GM19240 (cell line): ENCODE measurements around the gene PDCD6IP.
"Not testable (repeated sequence)": the region's sequence is repeated elsewhere in the genome, so short reads cannot be mapped to it uniquely, and the experiment has no call there.

Experiments used
- DNase-seq: peaks from one replicate; pipeline ENCODE4 v3.0.0; 2011; ENCODE audit warnings: low spot score; ENCODE audit not compliant: insufficient read length

PDCD6IP gene

GRCh38 chr3:33798418-33799201 lies at the start of gene PDCD6IP:
PDCD6IP (plus strand) TSS chr3:33798630; CDS start chr3:33798729, 99 bp downstream.
- peak; percentile 67 for DNase-seq

DNA sequence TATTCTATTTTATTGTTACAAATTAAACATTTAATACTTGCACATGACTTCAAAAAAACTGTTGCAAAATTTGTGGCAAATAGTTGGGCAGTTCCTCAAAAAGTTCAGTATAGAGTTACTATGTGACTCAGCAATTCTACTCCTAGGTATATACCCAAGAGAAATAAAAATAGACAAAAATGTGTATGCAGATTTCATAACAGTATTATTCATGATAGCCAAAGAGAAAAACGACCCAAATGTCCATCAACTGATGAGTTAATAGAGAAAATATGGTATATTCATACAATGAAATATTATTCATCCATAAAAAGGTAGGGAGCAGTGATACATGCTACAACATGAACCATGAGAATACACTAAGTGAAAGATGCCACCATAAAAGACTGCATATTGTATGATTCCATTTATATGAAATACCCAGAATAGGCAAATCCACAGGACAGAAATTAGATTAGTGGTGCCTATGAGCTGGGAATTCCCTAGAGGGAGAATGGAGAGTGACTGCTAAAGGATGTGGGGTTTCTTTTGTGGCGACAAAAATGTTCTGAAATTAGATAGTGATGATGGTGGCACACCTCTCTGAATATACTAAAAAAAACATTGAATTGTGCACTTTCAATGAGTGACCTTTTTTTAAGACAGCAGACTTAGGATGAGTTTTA lies 48.8 kb upstream of the PDCD6IP start:
- no peak for DNase-seq

DNA sequence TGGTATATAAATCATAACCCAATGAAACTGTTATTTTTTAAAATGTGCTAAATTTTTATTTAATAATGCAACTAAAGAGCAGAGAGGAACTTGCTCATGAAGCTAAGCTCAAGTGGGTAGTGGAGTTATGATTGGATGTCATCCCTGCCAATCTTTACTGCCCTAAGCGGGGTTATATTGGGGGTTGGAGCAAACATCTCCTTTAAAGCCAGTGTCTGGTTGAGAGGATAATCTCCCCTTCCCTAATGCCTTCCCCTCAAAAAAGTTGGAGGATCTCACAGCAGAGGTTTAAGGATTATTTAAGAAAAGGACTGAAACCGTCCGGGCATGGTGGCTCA lies 48.2 kb upstream of the PDCD6IP start:
- no peak for DNase-seq

DNA sequence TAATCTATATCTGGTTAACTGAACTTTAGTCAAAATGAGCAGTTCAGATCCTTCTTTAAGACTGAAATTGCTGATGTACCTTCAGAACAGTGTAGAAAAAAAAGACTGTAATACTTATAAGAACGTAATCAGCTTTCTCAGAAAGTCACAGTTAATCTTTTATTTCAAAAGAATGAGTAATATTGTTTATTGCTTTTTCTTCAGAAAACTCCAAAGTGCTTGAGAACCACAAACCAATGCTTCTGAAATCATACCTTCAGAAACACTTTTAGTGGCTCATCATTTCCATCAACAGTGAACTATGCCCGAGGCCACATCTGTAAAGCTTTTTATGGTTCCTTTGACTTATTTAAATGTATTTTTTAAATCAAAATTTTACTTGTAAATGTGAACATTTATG lies 47.1 kb upstream of the PDCD6IP start:
- DNase-seq: no peak

- not testable (repeated sequence) for DNase-seq
Observed at GRCh38 chr3:33754391-33754790, 44.0 kb upstream of the PDCD6IP start.

DNA sequence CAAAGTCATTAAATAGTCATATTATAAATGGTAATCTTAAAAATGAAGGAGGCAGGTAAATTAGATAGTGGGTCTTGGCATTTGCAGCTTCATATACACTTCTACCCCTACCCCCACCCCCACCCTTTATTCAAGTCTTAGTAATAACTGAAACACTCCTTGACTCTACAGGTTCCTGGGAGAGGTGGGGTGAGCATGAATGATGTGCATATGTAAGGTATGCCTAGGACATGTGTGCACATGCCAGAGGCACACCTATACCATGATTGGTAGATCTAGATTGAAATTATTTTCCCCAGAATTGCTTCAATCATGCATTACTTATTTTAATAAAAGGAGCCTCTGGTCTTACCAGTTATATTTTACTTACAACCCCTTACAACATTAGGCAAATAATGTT lies 40.1 kb upstream of the PDCD6IP start:
- no peak for DNase-seq

DNA sequence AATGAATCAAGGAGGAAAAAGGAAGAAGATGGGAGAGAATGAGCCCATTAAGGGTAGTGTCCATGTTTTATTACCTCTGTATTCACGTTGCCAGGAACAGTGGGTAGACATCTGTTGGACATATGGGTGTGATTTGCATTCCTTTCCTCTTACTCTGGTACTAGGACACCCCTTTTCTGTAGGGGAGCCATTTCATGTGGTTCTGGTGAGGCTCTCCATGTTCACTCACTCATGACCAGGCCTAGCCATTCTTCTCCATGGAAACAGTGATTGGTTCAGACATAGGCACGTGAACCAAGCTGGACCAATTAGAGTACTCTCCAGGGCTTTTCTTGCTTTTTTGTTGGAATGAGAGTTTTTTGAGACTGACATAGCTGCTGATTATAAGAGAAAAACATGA lies 39.6 kb upstream of the PDCD6IP start:
- DNase-seq: no peak

DNA sequence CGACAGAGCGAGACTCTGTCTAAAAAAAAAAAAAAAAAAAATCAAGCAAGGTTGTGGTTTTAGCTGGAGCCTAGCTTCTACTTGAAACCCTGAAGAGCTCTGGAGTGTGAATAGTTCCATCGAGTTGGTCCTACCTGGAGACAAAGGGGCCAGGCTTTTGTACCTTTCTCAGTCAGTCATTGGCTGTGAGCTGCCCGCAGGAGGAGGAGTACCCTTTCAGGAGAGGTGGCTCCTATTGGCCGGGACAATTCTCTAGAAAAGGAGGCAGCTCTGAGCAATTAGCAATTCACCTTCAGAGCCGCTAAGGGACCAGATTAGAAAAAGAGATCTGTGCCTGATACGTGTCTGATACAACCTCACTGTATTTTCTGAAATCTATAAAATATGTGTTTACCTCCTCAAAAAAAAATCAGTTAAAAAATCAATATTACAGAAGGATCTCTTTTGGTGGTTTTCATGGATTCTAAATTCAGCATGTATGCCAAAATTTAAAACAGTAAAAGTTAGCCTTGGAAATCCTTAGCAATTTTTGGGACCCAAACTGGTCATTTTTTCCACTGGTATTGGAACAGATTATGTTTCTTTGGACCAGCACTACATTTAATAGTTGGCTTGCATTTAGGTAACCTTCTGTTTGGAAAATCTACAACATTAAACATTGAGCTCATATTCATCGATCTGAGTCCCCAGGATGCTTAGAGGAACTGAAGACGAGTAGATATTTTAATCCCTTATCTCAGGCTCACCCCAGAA lies 29.7 kb upstream of the PDCD6IP start:
- DNase-seq: no peak

DNA sequence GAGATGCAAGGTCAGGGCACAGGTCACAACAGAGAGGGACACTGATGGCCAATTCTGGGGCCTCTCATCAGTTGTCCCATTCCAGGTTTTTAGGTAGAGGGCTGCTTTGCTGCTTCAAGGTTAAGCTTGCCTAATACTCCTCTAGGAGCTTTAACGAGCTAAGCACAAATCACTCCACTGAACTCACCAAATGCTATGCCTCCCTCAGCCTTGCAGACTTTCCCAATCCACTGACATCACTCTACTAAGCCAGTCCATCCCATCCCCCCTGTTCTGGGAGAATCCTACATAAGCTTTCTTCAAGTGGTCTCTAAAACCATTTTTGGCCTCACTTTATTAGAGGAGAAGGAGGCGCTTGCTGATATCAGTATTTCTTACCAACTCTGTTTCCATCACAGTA lies 24.8 kb upstream of the PDCD6IP start:
- DNase-seq: no peak

- DNase-seq: no peak
Observed at GRCh38 chr3:33775363-33775762, 23.1 kb upstream of the PDCD6IP start.

DNA sequence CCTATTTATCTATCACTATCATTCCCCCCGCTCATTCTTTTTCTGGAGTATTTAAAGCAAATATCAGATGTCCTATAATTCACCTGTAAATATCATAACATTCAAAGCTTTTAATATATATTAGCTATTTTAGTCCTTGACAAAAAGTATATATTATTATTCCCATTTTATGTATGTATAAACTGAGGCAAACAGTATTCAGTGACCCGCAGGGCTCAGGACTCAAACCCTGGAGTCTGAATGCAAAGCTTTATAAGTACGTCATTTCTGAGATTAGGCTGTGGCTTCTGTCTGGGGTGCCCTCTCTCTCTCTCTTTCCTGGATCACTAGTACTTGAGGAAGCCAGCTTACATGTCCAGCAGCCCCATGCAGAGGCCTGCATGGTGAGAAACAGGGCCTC lies 20.4 kb upstream of the PDCD6IP start:
- no peak for DNase-seq

DNA sequence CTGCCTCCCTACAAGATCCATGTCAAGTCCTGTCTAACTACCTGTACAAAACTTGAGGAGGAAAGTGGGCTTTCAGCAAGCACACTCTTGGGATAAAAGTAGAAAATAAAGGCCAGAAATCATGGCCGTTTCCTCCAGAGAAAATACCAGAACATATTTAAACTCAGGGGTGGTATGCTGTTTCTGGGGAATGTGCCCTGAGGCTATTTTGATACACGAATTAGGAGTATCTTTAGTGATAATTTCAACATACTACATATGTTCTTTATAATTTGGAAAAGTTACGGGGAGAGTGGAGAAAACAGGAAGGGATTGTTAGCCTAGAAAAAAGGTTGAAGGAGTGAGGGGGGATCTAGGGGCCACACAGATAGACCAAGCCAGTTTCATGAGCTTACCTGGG lies 18.7 kb upstream of the PDCD6IP start:
- DNase-seq: no peak

DNA sequence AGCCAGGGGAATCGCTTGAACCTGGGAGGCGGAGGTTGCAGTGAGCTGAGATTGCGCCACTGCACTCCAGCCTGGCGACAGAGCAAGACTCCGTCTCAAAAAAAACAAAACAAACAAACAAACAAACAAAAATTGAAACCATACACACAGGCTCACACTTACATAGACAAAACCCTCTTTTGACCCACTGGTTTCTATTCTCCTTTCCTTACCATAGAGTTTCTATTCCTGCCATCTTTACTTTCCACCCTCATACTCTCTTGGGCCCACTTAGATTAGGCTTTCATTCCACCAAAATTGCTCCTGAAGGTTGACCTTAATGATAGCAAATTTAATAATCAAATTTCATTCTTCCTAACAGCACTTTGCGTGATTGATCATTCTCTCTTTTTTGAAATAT lies 17.0 kb upstream of the PDCD6IP start:
- DNase-seq: not testable (repeated sequence)

GRCh38 chr3:33786565-33787327 lies 11.7 kb upstream of the PDCD6IP start:
- no peak for DNase-seq

GRCh38 chr3:33787328-33788009 lies 11.0 kb upstream of the PDCD6IP start:
- DNase-seq: peak; percentile 18

DNA sequence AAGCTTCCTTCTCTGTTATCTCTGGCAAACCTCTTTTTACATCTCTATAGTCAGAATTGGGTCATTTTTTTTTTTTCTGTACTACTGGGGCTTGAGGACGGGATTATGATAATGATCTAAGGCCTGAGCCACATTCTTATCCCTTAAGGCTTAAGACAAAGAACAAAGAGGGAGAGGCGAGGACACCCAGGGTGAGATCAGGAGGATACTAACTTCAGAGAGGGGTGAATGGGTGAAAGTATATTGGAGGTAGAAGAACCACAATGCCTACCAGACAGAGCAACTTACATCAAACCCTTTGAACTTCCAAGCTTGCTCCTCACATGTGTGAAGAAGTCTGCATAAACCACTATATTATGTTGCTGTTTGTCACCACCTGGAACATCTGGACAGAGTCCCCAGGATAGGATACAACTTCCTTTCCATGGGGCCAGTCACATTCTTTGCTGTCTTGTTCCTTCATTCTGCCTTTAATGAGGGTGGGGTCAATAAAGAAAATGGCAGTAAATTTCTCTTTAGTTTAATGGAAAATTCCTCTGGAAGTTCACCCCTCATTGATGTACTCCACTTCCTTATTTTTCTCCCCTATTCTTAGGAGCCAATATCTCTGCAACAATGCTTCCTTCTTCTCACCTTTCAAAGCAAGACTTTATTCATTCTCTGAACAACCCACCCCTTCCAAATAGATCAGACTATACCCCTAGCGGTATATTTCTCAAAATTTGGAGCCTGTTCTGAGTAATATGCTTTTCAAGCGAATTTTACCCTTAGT lies 9.1 kb upstream of the PDCD6IP start:
- DNase-seq: no peak

DNA sequence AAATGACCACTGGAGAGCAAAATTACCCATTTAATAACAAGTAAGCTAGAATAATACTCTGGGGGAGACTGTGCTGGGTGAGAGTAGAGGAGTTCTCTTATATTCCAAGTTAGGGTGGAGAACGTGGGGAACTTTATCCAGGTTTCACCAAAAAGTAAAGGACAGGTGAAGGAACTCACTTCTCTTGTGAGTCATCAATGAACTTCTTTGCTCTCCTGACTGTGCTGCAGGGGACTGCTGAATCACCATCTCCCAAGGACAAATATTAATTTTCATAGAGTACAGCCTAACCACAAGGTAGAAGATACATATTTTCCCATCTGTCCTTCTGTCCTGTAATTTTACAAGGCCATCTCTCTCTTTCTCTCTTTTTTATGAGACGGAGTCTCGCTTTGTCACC lies 8.3 kb upstream of the PDCD6IP start:
- no peak for DNase-seq

GRCh38 chr3:33791477-33792166 lies 6.8 kb upstream of the PDCD6IP start:
- no peak for DNase-seq

DNA sequence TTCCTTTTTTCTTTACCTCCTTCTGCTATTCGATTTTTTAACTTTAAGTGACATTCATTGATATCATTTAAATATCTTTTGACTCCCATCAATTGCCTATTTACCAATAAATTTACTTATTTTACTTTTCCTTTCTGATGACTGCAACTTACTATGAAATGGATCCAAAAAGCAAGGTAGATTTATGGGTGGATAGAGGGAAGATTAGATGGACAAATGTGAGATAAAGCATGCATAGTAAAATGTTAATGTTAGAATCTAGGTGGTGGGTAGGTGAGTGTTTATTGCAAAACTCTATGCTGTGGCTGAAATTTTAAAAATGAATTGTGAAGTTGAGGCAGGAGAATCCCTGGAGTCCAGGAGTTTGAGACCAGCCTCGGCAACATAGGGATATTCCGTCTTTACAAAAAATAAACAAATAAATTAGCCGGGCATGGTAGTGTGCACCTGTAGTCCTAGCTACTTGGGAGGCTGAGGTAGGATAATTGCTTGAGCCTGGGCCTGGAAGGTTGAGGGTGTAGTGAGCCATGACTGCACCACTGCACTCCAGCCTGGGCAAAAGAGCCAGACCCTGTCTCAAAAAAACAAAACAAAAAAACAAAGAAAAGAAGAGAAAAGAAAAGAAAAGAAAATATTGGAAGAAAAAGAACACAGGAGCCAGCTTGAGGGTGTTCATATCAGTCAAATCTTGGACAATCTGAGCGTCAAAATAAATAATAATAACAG lies 6.1 kb upstream of the PDCD6IP start:
- no peak for DNase-seq
